HUES64 (cell line): ENCODE data around the gene YAF2.
A peak's percentile ranks its signal among the peaks of the same experiment; 100 is the strongest.
"Not testable (repeated sequence)": the region's sequence is repeated elsewhere in the genome, so short reads cannot be mapped to it uniquely, and the experiment has no call there.

Source experiments
- H3K27ac ChIP-seq: 2 replicates; pipeline ENCODE4 v1.7.0; 2013; ENCODE audit warnings: low read depth, low read length, inconsistent platforms
- H3K27me3 ChIP-seq: 2 replicates; pipeline ENCODE4 v1.6.1; 2013; ENCODE audit warnings: mild to moderate bottlenecking, low read length; ENCODE audit not compliant: insufficient read depth
- H3K36me3 ChIP-seq: 2 replicates; pipeline ENCODE4 v1.6.1; 2013; ENCODE audit warnings: mild to moderate bottlenecking, low read length; ENCODE audit not compliant: insufficient read depth
- H3K4me1 ChIP-seq: 2 replicates; pipeline ENCODE4 v1.6.1; 2013; ENCODE audit warnings: mild to moderate bottlenecking, low read length, moderate library complexity; ENCODE audit not compliant: insufficient read depth
- H3K4me3 ChIP-seq: 2 replicates; pipeline ENCODE4 v1.5.1; 2013; ENCODE audit warnings: mild to moderate bottlenecking, low read length, moderate library complexity
- H3K9ac ChIP-seq: 2 replicates; pipeline ENCODE4 v1.6.1; 2013; ENCODE audit warnings: mild to moderate bottlenecking, low read depth, low read length
- H3K9me3 ChIP-seq: 2 replicates; pipeline ENCODE4 v1.6.1; 2013; ENCODE audit warnings: low read depth, low read length; ENCODE audit not compliant: insufficient read depth
- WGBS: fragments of 150-250, 120-280 bp; methylation state at CpG from one replicate; pipeline ENCODE4 v1.1.7; 2013; ENCODE audit warnings: missing lambda C conversion rate; 5-methylcytosine and 5-hydroxymethylcytosine counted together

YAF2 gene

GRCh38 chr12:42252645-42253044 is 14.6 kb upstream of the YAF2 start:
- not testable (repeated sequence) for H3K27ac ChIP-seq, H3K9me3 ChIP-seq, H3K9ac ChIP-seq, H3K4me1 ChIP-seq, H3K36me3 ChIP-seq, H3K4me3 ChIP-seq
- 87% methylated on average over 1 of the region's 1 CpG for WGBS
- H3K27me3 ChIP-seq: peaks cover 11% of the 10 kb centered on the region

DNA sequence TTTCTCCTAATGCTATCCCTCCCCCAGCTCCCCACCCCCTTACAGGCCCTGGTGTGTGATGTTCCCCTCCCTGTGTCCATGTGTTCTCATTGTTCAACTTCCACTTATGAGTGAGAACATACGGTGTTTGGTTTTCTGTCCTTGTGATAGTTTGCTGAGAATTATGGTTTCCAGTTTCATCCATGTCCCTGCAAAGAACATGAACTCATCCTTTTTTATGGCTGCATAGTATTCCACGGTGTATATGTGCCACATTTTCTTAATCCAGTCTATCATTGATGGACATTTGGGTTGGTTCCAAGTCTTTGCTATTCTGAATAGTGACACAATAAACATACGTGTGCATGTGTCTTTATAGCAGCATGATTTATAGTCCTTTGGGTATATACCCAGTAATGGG is 11.0 kb upstream of the YAF2 start:
- H3K36me3 ChIP-seq, H3K9ac ChIP-seq, H3K4me1 ChIP-seq, H3K4me3 ChIP-seq, H3K9me3 ChIP-seq, H3K27ac ChIP-seq: not testable (repeated sequence)
- 100% methylated on average over 1 of the region's 3 CpGs for WGBS
- peaks cover 42% of the 10 kb centered on the region for H3K27me3 ChIP-seq

DNA sequence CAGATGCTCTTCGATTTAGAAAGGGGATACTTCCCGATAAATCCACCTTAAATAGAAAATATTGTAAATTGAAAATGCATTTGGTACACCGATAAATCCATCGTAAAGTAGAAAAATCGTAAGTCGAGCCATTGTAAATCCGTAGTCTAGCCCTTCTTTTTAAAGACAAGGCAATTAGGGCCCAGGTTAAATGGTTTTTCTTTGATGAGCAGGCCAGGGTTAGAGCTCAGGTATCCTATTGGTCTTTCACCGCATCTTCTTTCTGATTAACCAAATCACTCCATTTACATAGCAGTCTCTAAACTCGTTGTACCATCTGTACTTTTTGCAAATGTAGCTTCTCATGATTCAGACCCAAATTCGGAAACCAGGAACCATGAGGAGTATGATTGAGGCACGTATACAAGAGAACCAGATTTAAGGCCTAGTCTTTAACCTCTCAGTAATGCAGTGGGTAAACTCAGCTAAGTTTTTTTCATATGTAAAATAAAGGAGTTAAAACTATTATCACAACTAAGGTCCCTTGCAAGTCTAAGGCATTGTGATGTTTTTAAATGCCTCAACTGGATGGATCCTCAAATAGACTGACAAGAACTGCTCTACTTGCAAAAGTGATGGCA is 2.2 kb upstream of the YAF2 start:
- 20% methylated on average over 10 of the region's 11 CpGs for WGBS
- H3K4me3 ChIP-seq: no peak overlapping the region
- H3K4me1 ChIP-seq: peaks cover 26% of the 10 kb centered on the region
- H3K9ac ChIP-seq: no peak overlapping the region
- H3K9me3 ChIP-seq: no peaks in the 10 kb centered on the region
- no peaks in the 10 kb centered on the region for H3K36me3 ChIP-seq
- no peak overlapping the region for H3K27ac ChIP-seq
- peaks cover 91% of the 10 kb centered on the region for H3K27me3 ChIP-seq

- under 1% methylated on average over 54 of the region's 54 CpGs for WGBS
- no peaks in the 10 kb centered on the region for H3K9me3 ChIP-seq
- H3K27ac ChIP-seq: peak overlapping the region; percentile 37; the same call in 1 of the 2 replicates
- H3K27me3 ChIP-seq: peaks cover 86% of the 10 kb centered on the region
- peaks cover 26% of the 10 kb centered on the region for H3K4me1 ChIP-seq
- no peaks in the 10 kb centered on the region; the same call in 1 of the 2 replicates for H3K36me3 ChIP-seq
- H3K4me3 ChIP-seq: peak overlapping the region; percentile 62
- peak overlapping the region; percentile 59 for H3K9ac ChIP-seq
These were observed 202 bp downstream of the YAF2 start for GRCh38 chr12:42237853-42238239.

GRCh38 chr12:42237052-42237852 is 796 bp downstream of the YAF2 start:
- Histone ChIP-seq H3K4me3 (peak overlapping the region; percentile 62), H3K4me1 (peaks cover 26% of the 10 kb centered on the region), H3K9ac (no peak overlapping the region; the same call in 1 of the 2 replicates), H3K27ac (no peak overlapping the region), H3K36me3 (no peaks in the 10 kb centered on the region; the same call in 1 of the 2 replicates), H3K9me3 (no peaks in the 10 kb centered on the region), H3K27me3 (peaks cover 86% of the 10 kb centered on the region)
- WGBS: under 1% methylated on average over 55 of the region's 56 CpGs

- H3K27me3 ChIP-seq: peaks cover 78% of the 10 kb centered on the region
- no peak overlapping the region for H3K27ac ChIP-seq
- H3K9ac ChIP-seq: no peak overlapping the region
- no peak overlapping the region for H3K4me3 ChIP-seq
- H3K36me3 ChIP-seq: no peaks in the 10 kb centered on the region; the same call in 1 of the 2 replicates
- no peaks in the 10 kb centered on the region for H3K9me3 ChIP-seq
- H3K4me1 ChIP-seq: peaks cover 21% of the 10 kb centered on the region
- 89% methylated on average over 4 of the region's 4 CpGs for WGBS
These were observed 2.0 kb downstream of the YAF2 start for GRCh38 chr12:42236017-42236416.

- Histone ChIP-seq H3K9me3 (no peaks in the 10 kb centered on the region), H3K4me3 (no peak overlapping the region), H3K27ac (no peak overlapping the region), H3K4me1 (peaks cover 16% of the 10 kb centered on the region; the same call in 1 of the 2 replicates), H3K36me3 (no peaks in the 10 kb centered on the region; the same call in 1 of the 2 replicates), H3K27me3 (peaks cover 72% of the 10 kb centered on the region), H3K9ac (no peak overlapping the region)
- 77% methylated on average over 1 of the region's 1 CpG for WGBS
These were observed 2.6 kb downstream of the YAF2 start for GRCh38 chr12:42235426-42235825.

DNA sequence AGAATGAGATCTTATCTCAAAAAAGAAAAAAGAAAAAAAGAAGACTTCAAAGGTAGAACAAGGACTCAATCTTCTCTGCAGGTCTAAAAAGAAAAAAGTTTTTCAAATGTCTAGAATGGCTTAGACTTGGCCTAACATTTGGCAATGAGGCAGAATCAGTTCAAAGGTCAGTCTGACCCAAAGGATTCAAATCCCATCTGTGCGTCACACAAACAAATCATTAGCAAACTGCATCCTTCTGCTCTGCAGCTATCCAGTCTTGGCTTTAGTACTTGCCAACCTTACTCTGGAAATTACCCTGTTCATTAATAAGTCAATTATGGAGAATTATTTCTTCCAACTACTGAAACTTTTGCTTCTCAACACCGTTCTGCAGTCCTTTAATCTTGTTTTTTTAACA is 3.1 kb downstream of the YAF2 start:
- Histone ChIP-seq H3K9ac (no peak overlapping the region), H3K27ac (no peak overlapping the region), H3K36me3 (no peaks in the 10 kb centered on the region; the same call in 1 of the 2 replicates), H3K4me1 (peaks cover 13% of the 10 kb centered on the region; the same call in 1 of the 2 replicates), H3K9me3 (no peaks in the 10 kb centered on the region), H3K27me3 (peaks cover 67% of the 10 kb centered on the region), H3K4me3 (no peak overlapping the region)
- 93% methylated on average over 1 of the region's 2 CpGs for WGBS

DNA sequence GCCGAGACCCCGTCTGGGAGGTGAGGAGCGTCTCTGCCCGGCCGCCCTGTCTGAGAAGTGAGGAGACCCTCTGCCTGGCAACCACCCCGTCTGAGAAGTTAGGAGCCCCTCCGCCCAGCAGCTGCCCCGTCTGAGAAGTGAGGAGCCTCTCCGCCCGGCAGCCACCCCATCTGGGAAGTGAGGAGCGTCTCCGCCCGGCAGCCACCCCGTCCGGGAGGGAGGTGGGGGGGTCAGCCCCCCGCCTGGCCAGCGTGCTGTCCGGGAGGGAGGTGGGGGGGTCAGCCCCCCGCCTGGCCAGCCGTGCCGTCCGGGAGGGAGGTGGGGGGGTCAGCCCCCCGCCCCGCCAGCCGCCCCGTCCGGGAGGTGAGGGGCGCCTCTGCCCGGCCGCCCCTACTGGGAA is 10.5 kb downstream of the YAF2 start:
- H3K36me3 ChIP-seq, H3K9ac ChIP-seq, H3K27ac ChIP-seq, H3K4me3 ChIP-seq, H3K9me3 ChIP-seq, H3K27me3 ChIP-seq, H3K4me1 ChIP-seq: not testable (repeated sequence)
- 96% methylated on average over 22 of the region's 30 CpGs for WGBS

- not testable (repeated sequence) for H3K27ac ChIP-seq, H3K4me1 ChIP-seq, H3K4me3 ChIP-seq, H3K27me3 ChIP-seq, H3K9me3 ChIP-seq, H3K36me3 ChIP-seq, H3K9ac ChIP-seq
- 100% methylated on average over 4 of the region's 5 CpGs for WGBS
These were observed 13.5 kb downstream of the YAF2 start for GRCh38 chr12:42224501-42224900.

- WGBS: 95% methylated on average over 1 of the region's 1 CpG
These were observed 15.3 kb downstream of the YAF2 start for GRCh38 chr12:42222724-42223123.

More at GRCh38 chr12:42222724-42223123, 15.3 kb downstream of the YAF2 start:
- Histone ChIP-seq H3K27ac (no peak overlapping the region), H3K9ac (no peak overlapping the region), H3K27me3 (no peaks in the 10 kb centered on the region), H3K4me3 (no peak overlapping the region), H3K4me1 (no peaks in the 10 kb centered on the region), H3K9me3 (peaks cover 2% of the 10 kb centered on the region; the same call in 1 of the 2 replicates), H3K36me3 (no peaks in the 10 kb centered on the region; the same call in 1 of the 2 replicates)
